ENCODE results near the gene NASP.
"Not testable (repeated sequence)": the region's sequence is repeated elsewhere in the genome, so short reads cannot be mapped to it uniquely, and the experiment has no call there.

The NASP gene

DNA sequence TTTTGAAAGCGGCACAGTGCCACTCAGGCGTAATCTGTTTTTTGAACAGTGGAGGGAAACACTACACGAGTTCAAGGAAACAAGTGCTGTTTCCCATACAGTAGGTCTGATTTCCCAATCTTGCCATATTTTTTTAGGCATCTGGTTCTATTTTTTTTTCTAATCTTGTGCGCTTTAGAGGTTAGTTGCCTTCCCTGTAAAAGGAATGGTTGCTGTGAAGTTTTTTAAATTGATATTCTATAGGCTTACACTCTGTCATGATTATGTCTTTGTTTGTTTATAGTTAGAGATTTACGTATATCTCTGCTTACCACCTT, 1.2 kb downstream of the NASP start:
- no peaks in the 10 kb centered on the region for H3K27me3 ChIP-seq (ENCODE audit: low read depth)
- in situ Hi-C loops (cut with MboI; ENCODE audit: low sequenced_read_pairs) = no loop called here
- peaks cover 14% of the 10 kb centered on the region for H3K36me3 ChIP-seq (replicated peaks)
- peak overlapping the region; percentile 99 for H3K4me3 ChIP-seq
- H3K9me3 ChIP-seq = no peaks in the 10 kb centered on the region
- H3K4me1 ChIP-seq = peaks cover 7% of the 10 kb centered on the region
- no peak for DNase-seq (ENCODE audit: low spot score in 2 of 2)

- H3K4me1 ChIP-seq = peaks cover 7% of the 10 kb centered on the region
- H3K27me3 ChIP-seq (ENCODE audit: low read depth) = no peaks in the 10 kb centered on the region
- DNase-seq (ENCODE audit: low spot score in 2 of 2) = no peak
- in situ Hi-C loops (cut with MboI; ENCODE audit: low sequenced_read_pairs) = no loop called here
- no peaks in the 10 kb centered on the region for H3K9me3 ChIP-seq
- H3K4me3 ChIP-seq = peak overlapping the region; percentile 99
- H3K36me3 ChIP-seq (replicated peaks) = peaks cover 14% of the 10 kb centered on the region
Observed at GRCh38 chr1:45585496-45586075, 1.7 kb downstream of the NASP start.

GRCh38 chr1:45586769-45587168, 2.9 kb downstream of the NASP start:
- in situ Hi-C loops (cut with MboI; ENCODE audit: low sequenced_read_pairs) = no loop called here
- Histone ChIP-seq H3K9me3 (no peaks in the 10 kb centered on the region), H3K4me3 (peak overlapping the region; percentile 99; the same call in 1 of the 2 replicates), H3K36me3 (replicated peaks) (peaks cover 23% of the 10 kb centered on the region), H3K4me1 (peaks cover 7% of the 10 kb centered on the region), H3K27me3 (ENCODE audit: low read depth) (no peaks in the 10 kb centered on the region)
- DNase-seq (ENCODE audit: low spot score in 2 of 2) = no peak

DNA sequence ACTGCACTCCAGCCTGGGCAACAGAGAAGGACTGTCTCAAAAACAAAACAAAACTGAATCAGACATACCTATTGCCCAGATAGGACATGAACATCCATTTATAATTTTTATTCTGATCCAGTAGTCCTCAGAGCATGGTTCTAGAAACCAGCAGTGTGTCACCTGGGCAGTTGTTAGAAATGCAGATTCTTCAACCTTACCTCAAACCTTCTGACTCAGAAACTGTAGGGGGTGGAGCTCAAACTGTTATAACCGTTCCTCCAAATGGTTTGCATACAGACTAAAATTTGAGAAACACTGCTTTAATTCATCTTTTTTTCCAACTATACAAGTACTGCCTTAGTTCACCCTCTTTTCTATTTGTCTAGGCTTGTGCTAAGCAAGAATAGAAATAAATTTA, 6.0 kb downstream of the NASP start:
- Histone ChIP-seq H3K4me1 (peaks cover 7% of the 10 kb centered on the region), H3K9me3 (no peaks in the 10 kb centered on the region), H3K4me3 (no peak overlapping the region), H3K36me3 (replicated peaks) (peaks cover 40% of the 10 kb centered on the region), H3K27me3 (ENCODE audit: low read depth) (no peaks in the 10 kb centered on the region)
- DNase-seq (ENCODE audit: low spot score in 2 of 2) = no peak
- in situ Hi-C loops (cut with MboI; ENCODE audit: low sequenced_read_pairs) = no loop called here

- H3K36me3 ChIP-seq (replicated peaks) = peaks cover 63% of the 10 kb centered on the region
Observed at GRCh38 chr1:45594412-45594811, 10.6 kb downstream of the NASP start.

GRCh38 chr1:45596765-45597164, 12.9 kb downstream of the NASP start:
- peaks cover 15% of the 10 kb centered on the region for H3K4me1 ChIP-seq
- DNase-seq (ENCODE audit: low spot score in 2 of 2); in situ Hi-C loops (cut with MboI; ENCODE audit: low sequenced_read_pairs); H3K27me3 ChIP-seq (ENCODE audit: low read depth); H3K9me3 ChIP-seq; H3K4me3 ChIP-seq: not testable (repeated sequence)
- peaks cover 52% of the 10 kb centered on the region for H3K36me3 ChIP-seq (replicated peaks)

More at GRCh38 chr1:45594412-45594811, 10.6 kb downstream of the NASP start:
- DNase-seq (ENCODE audit: low spot score in 2 of 2) = no peak
- in situ Hi-C loops (cut with MboI; ENCODE audit: low sequenced_read_pairs) = no loop called here
- Histone ChIP-seq H3K4me3 (no peak overlapping the region), H3K4me1 (peaks cover 7% of the 10 kb centered on the region), H3K27me3 (ENCODE audit: low read depth) (no peaks in the 10 kb centered on the region), H3K9me3 (no peaks in the 10 kb centered on the region)

DNA sequence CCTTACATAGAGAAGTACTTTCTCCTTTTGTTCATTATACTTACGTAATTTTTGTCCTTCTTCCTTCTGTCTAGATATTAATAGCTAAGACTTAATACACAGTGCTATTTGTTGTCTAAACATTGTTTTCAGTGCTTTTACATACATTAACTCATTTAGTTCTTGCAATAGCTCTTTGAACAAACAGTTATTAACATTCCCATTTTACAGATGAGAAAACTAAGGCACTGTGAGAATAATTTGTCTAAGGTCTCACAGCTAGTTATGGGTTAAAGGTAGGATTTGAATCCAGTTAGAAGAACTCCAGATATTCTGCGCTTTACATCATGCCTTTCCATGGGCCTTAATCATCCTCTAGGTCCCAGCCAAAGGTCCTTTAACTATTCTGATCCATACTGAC, 20.4 kb downstream of the NASP start:
- no peak overlapping the region for H3K4me3 ChIP-seq
- DNase-seq (ENCODE audit: low spot score in 2 of 2) = no peak
- H3K36me3 ChIP-seq (replicated peaks) = peaks cover 73% of the 10 kb centered on the region
- no peaks in the 10 kb centered on the region for H3K9me3 ChIP-seq
- H3K4me1 ChIP-seq = peaks cover 8% of the 10 kb centered on the region
- in situ Hi-C loops (cut with MboI; ENCODE audit: low sequenced_read_pairs) = no loop called here
- H3K27me3 ChIP-seq (ENCODE audit: low read depth) = no peaks in the 10 kb centered on the region

DNA sequence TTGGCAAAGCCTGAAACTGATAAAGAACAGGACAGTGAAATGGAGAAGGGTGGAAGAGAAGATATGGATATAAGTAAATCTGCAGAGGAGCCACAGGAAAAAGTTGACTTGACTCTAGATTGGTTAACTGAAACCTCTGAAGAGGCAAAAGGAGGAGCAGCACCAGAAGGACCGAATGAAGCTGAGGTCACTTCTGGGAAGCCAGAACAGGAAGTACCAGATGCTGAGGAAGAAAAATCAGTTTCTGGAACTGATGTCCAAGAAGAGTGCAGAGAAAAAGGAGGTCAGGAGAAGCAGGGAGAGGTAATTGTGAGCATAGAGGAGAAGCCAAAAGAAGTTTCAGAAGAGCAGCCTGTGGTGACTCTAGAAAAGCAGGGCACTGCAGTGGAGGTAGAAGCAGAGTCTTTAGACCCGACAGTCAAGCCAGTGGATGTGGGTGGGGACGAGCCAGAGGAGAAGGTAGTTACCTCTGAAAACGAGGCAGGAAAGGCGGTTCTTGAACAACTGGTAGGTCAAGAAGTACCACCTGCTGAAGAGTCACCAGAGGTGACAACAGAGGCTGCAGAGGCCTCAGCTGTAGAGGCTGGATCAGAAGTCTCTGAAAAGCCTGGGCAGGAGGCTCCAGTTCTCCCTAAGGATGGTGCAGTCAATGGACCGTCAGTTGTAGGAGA, 23.7 kb downstream of the NASP start:
- H3K4me1 ChIP-seq = no peaks in the 10 kb centered on the region
- no peaks in the 10 kb centered on the region for H3K9me3 ChIP-seq
- peaks cover 83% of the 10 kb centered on the region for H3K36me3 ChIP-seq (replicated peaks)
- in situ Hi-C loops (cut with MboI; ENCODE audit: low sequenced_read_pairs) = no loop called here
- H3K4me3 ChIP-seq = no peak overlapping the region
- DNase-seq (ENCODE audit: low spot score in 2 of 2) = no peak
- no peaks in the 10 kb centered on the region for H3K27me3 ChIP-seq (ENCODE audit: low read depth)

DNA sequence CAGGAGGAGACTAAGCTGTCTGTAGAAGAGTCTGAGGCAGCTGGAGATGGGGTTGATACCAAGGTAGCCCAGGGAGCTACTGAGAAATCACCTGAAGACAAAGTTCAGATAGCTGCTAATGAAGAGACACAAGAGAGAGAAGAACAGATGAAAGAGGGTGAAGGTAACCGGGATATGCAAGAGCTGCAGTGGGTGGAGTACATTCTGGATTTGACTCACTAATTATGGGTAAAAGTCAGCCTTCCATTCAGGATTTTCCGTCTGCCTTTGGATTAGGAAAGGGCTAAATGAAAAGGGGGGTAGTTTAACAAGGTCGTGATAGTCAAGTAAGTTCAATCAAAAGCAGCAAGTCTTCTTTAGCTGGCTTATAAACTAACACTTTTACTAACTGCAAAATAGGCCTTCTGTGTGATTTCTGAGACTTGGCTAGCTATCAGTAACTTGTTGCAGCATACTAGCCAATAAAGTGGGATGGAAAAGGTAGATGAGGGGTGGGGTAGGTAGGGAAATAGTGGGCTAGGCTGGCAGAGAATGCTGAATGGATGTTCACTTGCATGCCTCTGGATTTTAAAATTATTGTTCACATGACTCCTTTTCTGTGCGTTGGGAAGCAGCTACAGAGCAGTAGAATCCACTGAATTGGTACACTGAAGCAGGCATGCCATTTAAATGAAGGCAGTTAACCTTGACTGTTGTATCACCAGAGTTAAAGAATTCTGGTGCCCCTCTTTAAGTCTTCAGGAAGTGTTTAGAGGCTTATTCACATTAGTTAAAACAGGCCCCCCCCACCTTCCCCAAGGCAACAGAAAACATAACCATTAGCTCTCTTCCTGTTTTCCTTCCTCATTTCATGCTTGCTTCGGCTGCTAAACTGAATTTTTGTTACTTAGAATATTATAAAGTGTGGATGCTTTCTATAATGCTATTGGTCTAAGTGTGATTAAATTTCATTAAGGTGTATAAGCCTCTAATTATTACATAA, 24.6 kb downstream of the NASP start:
- H3K4me1 ChIP-seq = no peaks in the 10 kb centered on the region
- H3K4me3 ChIP-seq = no peak overlapping the region
- H3K27me3 ChIP-seq (ENCODE audit: low read depth) = no peaks in the 10 kb centered on the region
- peaks cover 84% of the 10 kb centered on the region for H3K36me3 ChIP-seq (replicated peaks)
- in situ Hi-C loops (cut with MboI; ENCODE audit: low sequenced_read_pairs) = no loop called here
- H3K9me3 ChIP-seq = no peaks in the 10 kb centered on the region
- DNase-seq (ENCODE audit: low spot score in 2 of 2) = no peak

- DNase-seq (ENCODE audit: low spot score in 2 of 2) = no peak
- in situ Hi-C loops (cut with MboI; ENCODE audit: low sequenced_read_pairs) = no loop called here
- no peak overlapping the region for H3K4me3 ChIP-seq
- peaks cover 87% of the 10 kb centered on the region for H3K36me3 ChIP-seq (replicated peaks)
- no peaks in the 10 kb centered on the region for H3K4me1 ChIP-seq
- H3K9me3 ChIP-seq = no peaks in the 10 kb centered on the region
- no peaks in the 10 kb centered on the region for H3K27me3 ChIP-seq (ENCODE audit: low read depth)
Observed at GRCh38 chr1:45610589-45611226, 26.9 kb downstream of the NASP start.

- Histone ChIP-seq H3K4me1 (no peaks in the 10 kb centered on the region), H3K36me3 (replicated peaks) (peaks cover 88% of the 10 kb centered on the region), H3K4me3 (no peak overlapping the region), H3K9me3 (no peaks in the 10 kb centered on the region), H3K27me3 (ENCODE audit: low read depth) (no peaks in the 10 kb centered on the region)
- no peak for DNase-seq (ENCODE audit: low spot score in 2 of 2)
- in situ Hi-C loops (cut with MboI; ENCODE audit: low sequenced_read_pairs) = no loop called here
Observed at GRCh38 chr1:45612941-45613579, 29.2 kb downstream of the NASP start.

DNA sequence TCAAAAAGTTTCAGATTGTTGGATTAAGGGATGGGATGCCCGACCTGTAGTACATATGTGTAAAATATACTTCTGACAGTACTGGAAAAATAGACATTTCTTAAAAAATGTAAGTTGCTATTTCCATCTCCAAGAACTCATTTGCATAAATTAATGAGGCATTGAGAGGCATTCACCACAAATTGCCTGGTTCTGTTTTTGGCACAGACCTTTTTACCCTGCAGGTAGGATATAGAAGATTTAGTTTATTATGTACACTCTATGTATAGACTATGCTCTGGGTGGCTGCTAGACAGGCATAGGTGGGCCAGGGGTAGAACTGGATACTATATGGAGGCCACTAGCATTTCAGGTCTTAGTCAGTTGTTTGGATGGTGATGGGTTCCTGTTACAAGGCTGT, 32.0 kb downstream of the NASP start:
- no peak for DNase-seq (ENCODE audit: low spot score in 2 of 2)
- peaks cover 83% of the 10 kb centered on the region for H3K36me3 ChIP-seq (replicated peaks)

GRCh38 chr1:45617618-45618017, 33.8 kb downstream of the NASP start:
- H3K4me3 ChIP-seq = no peak overlapping the region
- DNase-seq (ENCODE audit: low spot score in 2 of 2) = no peak
- H3K4me1 ChIP-seq = no peaks in the 10 kb centered on the region
- in situ Hi-C loops (cut with MboI; ENCODE audit: low sequenced_read_pairs) = no loop called here
- H3K36me3 ChIP-seq (replicated peaks) = peaks cover 76% of the 10 kb centered on the region
- H3K27me3 ChIP-seq (ENCODE audit: low read depth) = no peaks in the 10 kb centered on the region
- no peaks in the 10 kb centered on the region for H3K9me3 ChIP-seq

More for the DNA sequence above, 32.0 kb downstream of the NASP start:
- in situ Hi-C loops (cut with MboI; ENCODE audit: low sequenced_read_pairs) = no loop called here
- H3K9me3 ChIP-seq = no peaks in the 10 kb centered on the region
- no peaks in the 10 kb centered on the region for H3K4me1 ChIP-seq
- no peak overlapping the region for H3K4me3 ChIP-seq
- H3K27me3 ChIP-seq (ENCODE audit: low read depth) = no peaks in the 10 kb centered on the region

All from HAP-1 (cell line).